HepG2 (cell line): Measurements from ENCODE around the gene NCOA3. TPM values are rescaled to one million over a fixed set of nuclear protein-coding genes. Genes with fewer than 3 reads are reported as not detected.

Experiments
- ASH2L ChIP-seq: fragments of 300-600, 200-600 bp; sonication (generic); IDR thresholded peaks from 2 replicates; pipeline ENCODE4 v1.7.0; 2017; ENCODE audit warnings: low read depth, mild to moderate bottlenecking, moderate library complexity, mixed read lengths, low read length; ENCODE audit not compliant: insufficient read length
- CREB3 ChIP-seq: sonication (generic); formaldehyde crosslinking; IDR thresholded peaks from 2 replicates; pipeline ENCODE4 v1.5.0; 2020; ENCODE audit warnings: missing genetic modification reagents
- HMGA1 ChIP-seq: sonication (generic); formaldehyde crosslinking; conservative IDR thresholded peaks from 2 replicates; pipeline ENCODE4 v1.4.0; 2020; ENCODE audit warnings: missing genetic modification reagents
- IRF9 ChIP-seq: sonication (generic); formaldehyde crosslinking; IDR thresholded peaks from 2 replicates; pipeline ENCODE4 v1.8.0; 2022; ENCODE audit warnings: missing genetic modification reagents, mild to moderate bottlenecking, borderline replicate concordance
- KAT8 ChIP-seq: IDR thresholded peaks from 2 replicates; pipeline ENCODE4 v1.6.1; 2016; ENCODE audit warnings: missing genetic modification reagents, missing compliant biosample characterization
- NRL ChIP-seq: sonication (generic); formaldehyde crosslinking; IDR thresholded peaks from 2 replicates; pipeline ENCODE4 v1.5.0; 2020; ENCODE audit warnings: missing genetic modification reagents, mild to moderate bottlenecking, moderate library complexity, borderline replicate concordance
- PATZ1 ChIP-seq: sonication (generic); formaldehyde crosslinking; IDR thresholded peaks from 2 replicates; pipeline ENCODE4 v1.4.0; 2020; ENCODE audit warnings: missing genetic modification reagents
- PAXIP1 ChIP-seq: sonication (generic); formaldehyde crosslinking; conservative IDR thresholded peaks from 2 replicates; pipeline ENCODE4 v1.4.0; 2020; ENCODE audit warnings: mild to moderate bottlenecking, missing genetic modification reagents, moderate library complexity
- PPARG ChIP-seq: conservative IDR thresholded peaks from 2 replicates; pipeline ENCODE4 v1.6.1; 2016; ENCODE audit warnings: missing biosample characterization, missing genetic modification reagents
- PRMT3 ChIP-seq: sonication (generic); formaldehyde crosslinking; IDR thresholded peaks from 2 replicates; pipeline ENCODE4 v1.8.1; 2022; ENCODE audit warnings: low read depth, mild to moderate bottlenecking, moderate library complexity, missing genetic modification reagents, borderline replicate concordance
- RORA ChIP-seq: sonication (generic); formaldehyde crosslinking; IDR thresholded peaks from 2 replicates; pipeline ENCODE4 v1.5.0; 2020; ENCODE audit warnings: mild to moderate bottlenecking, missing genetic modification reagents, moderate library complexity
- SMARCC2 ChIP-seq: fragments of 450-650 bp; IDR thresholded peaks from 2 replicates; pipeline ENCODE4 v1.6.1; 2017; ENCODE audit warnings: antibody characterized with exemption, mild to moderate bottlenecking
- TEAD3 ChIP-seq: optimal IDR thresholded peaks from 2 replicates; pipeline ENCODE3; 2016; ENCODE audit warnings: borderline replicate concordance
- ZBED4 ChIP-seq: sonication (generic); formaldehyde crosslinking; IDR thresholded peaks from 2 replicates; pipeline ENCODE4 v1.4.0; 2020; ENCODE audit warnings: missing genetic modification reagents, borderline replicate concordance
- ZNF253 ChIP-seq: sonication (generic); formaldehyde crosslinking; IDR thresholded peaks from 2 replicates; pipeline ENCODE4 v1.8.0; 2022; ENCODE audit warnings: mild to moderate bottlenecking, missing genetic modification reagents, borderline replicate concordance
- ZNF772 ChIP-seq: sonication (generic); formaldehyde crosslinking; IDR thresholded peaks from 2 replicates; pipeline ENCODE4 v1.5.0; 2020; ENCODE audit warnings: mild to moderate bottlenecking, missing genetic modification reagents
- polyA plus RNA-seq, 8 experiments: library from polyadenylated mRNA; depleted of rRNA in 3 of 8; stranded (reverse) in 7 of 8; unstranded in 1 of 8; fragments of >200 nt; fragmentation: Illumina TruSeq in 4 of 8; extraction: Trizol in 4 of 8; gene quantifications; 2 replicates each; pipeline versions ENCODE4 v1.2.1 to v1.2.3, GENCODE V29; 2011 to 2016; ENCODE audit warnings: low read depth in 4 of 8, missing spikeins in 1 of 8, mixed read lengths in 1 of 8; ENCODE audit not compliant: insufficient read depth in 1 of 8
- total RNA-seq, 5 experiments: library from RNA; depleted of rRNA; stranded (reverse); fragments of >200 nt; fragmentation: Illumina TruSeq; extraction: Trizol; gene quantifications; 2 replicates each; pipeline ENCODE4 v1.2.3, GENCODE V29; 2016; ENCODE audit warnings: low read depth in 1 of 5

The NCOA3 gene
- total and polyA plus RNA-seq, 2 of the 13 experiments (the other 11 are each of a cell fraction or from before 2014, with no cell fraction given), result 35.0 to 56.8 TPM

GRCh38 chr20:47620808-47621805 is 119.4 kb downstream of the NCOA3 start (continued):
- TF ChIP-seq NRL (CRISPR knock-in tag), result no peak
- TF ChIP-seq PATZ1 (CRISPR knock-in tag), result no peak
- TF ChIP-seq IRF9 (CRISPR knock-in tag), result no peak
- no peak for TF ChIP-seq SMARCC2
- TF ChIP-seq PRMT3 (CRISPR knock-in tag), result no peak
- TF ChIP-seq CREB3 (CRISPR knock-in tag), result 0 out of 2 replicates have a peak, but pooled peaks have one; percentile 40
- peak; percentile 30 for TF ChIP-seq ASH2L
- no peak for TF ChIP-seq PAXIP1 (CRISPR knock-in tag)
- TF ChIP-seq ZNF253, result no peak
- no peak for TF ChIP-seq KAT8
- TF ChIP-seq ZNF772, result no peak
- 0 out of 2 replicates have a peak, but pooled peaks have one; percentile 34 for TF ChIP-seq PPARG
- no peak for TF ChIP-seq ZBED4 (CRISPR knock-in tag)
- no peak for TF ChIP-seq RORA (CRISPR knock-in tag)
- TF ChIP-seq HMGA1, result no peak
- no peak for TF ChIP-seq TEAD3 (CRISPR knock-in tag)
